Myocyte (in vitro differentiated cells): Measurements from ENCODE around the gene FCHSD1. TPM values are rescaled to one million over a fixed set of nuclear protein-coding genes. Genes with fewer than 3 reads are reported as not detected.
A peak's percentile ranks its signal among the peaks of the same experiment; 100 is the strongest.

Experiments
- DNase-seq: peaks from one replicate; pipeline ENCODE4 v3.0.0-alpha.2; 2012; ENCODE audit warnings: low read depth
- total RNA-seq: library from RNA; depleted of rRNA; stranded (reverse); fragments of >200 nt; gene quantifications from 2 replicates; pipeline ENCODE4 v1.2.3, GENCODE V29; 2014

The FCHSD1 gene
- total RNA-seq, 1 donor from 2014 or later: 2.0 TPM

DNA sequence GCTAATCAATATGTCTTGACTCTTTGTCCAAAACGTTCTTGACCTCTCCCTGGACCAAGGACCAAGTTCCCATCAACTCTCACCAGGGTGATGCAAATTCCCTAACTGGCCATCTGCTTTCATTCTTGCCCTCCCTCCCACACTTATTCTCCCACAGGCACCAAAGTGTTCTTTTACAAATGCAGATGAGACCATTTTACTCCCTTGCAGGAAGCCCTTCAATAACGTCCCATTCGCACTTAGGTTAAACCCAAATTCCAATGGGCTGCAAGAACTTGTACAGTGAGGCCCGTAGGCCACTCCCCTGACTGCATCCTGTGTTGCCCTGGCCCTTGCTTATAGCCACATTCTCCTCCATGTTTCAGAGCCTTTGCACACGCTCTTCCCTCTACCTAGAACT lies 23.5 kb upstream of the FCHSD1 start:
- no peak for DNase-seq

DNA sequence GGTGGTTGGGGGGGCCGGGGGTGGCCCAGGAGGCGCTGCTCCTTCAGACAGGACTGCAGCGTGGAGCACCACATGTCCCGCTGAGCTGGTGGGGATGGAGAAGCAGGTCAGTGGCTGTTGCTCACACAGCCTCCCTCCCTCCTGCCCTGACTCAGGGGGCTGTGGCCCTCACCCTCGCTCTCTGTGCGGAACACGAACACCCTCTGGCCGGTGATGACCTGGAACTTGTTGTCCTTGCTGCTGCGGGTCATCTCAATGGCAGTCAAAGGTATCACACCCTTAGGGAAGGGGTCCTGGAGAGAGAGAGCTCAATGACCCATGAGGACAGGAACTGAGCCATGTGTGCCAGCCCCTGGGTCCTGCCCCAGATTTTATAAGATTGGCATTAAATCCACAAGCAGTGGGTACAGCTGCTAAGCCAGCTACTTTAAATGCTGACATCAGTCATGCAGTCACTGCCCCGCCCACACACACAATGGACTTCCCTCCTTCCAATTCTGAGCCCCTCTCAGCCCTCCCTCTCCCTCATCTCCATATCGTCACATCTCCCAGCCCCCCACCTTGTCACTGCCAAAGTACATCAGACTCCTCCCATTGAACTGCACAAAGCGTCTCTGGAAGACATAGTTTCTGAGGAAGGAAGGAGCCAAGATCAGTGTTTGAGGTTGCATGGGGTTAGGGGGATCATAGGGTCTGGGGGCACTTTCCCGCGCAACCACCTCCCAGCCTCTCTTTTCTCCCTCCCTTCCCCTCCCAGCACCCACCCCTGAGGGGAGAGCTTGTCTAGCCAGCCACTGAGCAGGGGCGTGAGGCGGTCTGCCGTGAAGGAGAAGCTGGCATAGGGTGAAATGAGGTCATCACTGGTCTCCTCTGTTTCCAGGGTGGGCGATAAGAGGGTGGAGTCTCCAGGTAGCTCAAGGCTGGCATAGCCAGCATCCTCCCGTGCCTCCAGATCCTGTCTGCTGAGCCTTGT lies 21.9 kb upstream of the FCHSD1 start:
- no peak for DNase-seq

DNA sequence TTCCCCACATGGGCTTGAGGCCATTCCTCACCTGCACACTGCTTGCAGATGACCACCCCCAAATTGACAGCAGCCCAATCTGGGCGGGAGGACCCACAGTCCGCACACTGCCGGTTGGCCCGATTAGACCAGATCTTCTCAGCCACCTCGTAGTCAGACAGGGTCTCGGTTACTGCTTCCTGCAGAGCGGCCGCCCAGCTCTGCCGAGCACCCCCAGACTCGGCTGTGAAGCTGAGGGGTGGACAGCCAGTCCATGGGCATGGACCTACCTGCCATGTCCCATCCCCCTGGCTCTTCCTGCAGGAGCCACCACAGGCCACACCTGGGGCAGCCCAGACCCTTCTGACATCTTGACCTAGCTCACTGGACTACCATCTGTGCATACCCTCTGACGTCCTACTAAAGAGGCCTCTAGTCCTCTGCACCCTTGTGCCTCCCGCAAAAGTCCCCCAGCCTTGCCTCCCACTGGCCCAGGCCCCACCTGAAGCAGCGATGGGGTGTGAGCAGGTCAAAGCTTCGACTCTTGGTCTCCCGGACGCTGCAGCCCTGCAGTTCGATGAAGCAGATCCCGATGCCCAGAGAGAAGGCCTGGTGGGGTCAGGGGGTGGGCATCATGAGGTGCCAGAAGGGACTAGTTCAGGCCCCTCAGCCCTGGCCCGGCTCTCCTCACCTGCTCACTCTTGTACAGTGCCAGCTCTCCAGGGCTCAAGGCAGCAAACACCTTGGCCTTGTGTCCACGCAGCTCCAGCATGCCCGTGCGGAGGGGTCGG lies 21.0 kb upstream of the FCHSD1 start:
- DNase-seq: no peak

GRCh38 chr5:141669520-141669919 lies 18.3 kb upstream of the FCHSD1 start:
- no peak for DNase-seq

- DNase-seq: no peak
Measured at GRCh38 chr5:141668601-141669265, 17.5 kb upstream of the FCHSD1 start.

- DNase-seq: no peak
Measured at GRCh38 chr5:141665995-141666940, 15.1 kb upstream of the FCHSD1 start.

GRCh38 chr5:141664733-141665461 lies 13.7 kb upstream of the FCHSD1 start:
- peak; percentile 67 for DNase-seq

GRCh38 chr5:141663506-141663905 lies 12.3 kb upstream of the FCHSD1 start:
- no peak for DNase-seq

DNA sequence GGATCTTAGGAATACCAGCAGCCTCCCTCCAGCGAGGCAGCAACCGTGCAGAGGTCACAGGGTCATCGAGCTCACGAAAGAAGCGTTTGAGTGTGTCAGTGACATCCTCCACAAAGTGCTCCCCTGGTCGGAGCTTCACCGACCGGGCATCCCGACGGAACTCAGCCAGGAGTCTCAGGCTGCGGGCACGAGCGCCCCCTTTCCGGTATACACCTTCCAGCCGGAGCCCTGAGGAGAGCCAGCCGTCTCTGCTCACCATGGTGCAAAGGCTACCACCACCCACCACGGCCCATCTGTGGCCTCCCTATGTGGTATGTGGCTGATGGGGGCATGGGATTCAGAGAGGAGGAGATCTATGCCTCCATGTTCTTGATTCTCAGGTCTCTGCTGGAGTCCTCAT lies 10.8 kb upstream of the FCHSD1 start:
- no peak for DNase-seq

DNA sequence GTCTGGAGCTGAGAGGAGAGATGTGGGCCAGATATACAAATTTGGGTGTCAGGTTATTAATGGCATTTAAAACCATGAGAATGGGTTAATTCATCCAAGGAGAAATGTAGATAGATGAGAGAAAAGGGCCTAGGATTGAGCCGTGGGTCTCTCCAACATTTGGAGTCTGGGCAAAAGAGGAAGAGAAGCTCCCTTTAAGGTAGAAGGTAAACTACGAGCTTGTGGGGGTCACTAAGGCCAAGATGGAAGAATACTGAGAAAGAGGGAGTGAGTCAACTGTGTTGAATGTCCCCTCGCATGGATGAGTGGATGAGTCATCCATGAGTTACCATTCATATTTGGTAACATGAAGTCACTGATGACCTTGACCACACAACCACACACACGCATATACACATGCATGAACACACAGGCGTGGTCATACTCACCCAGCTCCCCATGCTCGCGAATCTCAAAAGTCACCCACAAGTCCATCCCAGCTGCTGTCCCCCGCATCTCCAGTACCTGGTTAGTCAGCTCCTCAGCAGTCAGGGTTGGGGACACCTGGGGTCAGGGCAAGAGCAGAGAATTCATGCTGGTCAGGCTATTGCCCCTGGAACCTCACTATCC lies 6.8 kb upstream of the FCHSD1 start:
- DNase-seq: peak; percentile 75

GRCh38 chr5:141657404-141657803 lies 6.2 kb upstream of the FCHSD1 start:
- DNase-seq: no peak

- DNase-seq: no peak
Measured at GRCh38 chr5:141656396-141656795, 5.2 kb upstream of the FCHSD1 start.

DNA sequence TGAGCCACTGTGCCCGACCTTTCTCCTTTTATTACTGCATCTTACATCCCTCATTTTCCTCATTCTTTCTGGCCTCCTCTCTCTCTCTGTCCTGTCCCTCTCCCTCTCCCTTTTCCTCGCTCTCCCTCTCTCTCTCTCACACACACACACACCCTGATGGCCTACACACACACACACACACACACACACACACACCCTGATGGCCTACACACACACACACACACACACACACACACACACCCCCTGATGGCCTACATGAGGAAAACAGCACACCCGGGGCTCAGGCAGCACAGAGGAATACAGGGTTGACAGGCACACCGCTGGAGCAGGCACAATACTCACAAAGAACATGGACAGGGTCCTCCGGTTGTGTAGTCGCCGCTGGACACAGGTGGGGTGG lies 3.8 kb upstream of the FCHSD1 start:
- no peak for DNase-seq

DNA sequence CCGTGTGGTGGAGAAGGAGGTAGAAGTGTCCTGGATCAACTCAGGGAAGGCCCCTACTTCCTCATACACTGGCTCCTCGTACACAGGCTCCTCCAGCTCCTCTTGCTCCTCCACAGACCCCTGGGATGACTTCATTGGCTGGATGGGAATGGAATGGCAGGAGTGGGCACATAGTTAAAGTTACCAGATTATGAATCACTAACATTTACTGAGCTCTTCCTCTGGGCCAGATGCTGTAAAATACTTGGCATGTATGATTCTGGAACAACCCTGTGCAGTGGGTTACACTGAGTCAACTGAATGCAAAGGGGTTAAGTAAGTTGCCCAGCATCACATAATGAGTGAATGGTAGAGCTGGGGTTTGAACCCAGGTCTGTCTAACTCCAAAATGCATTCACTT lies 3.1 kb upstream of the FCHSD1 start:
- DNase-seq: peak; percentile 41

DNA sequence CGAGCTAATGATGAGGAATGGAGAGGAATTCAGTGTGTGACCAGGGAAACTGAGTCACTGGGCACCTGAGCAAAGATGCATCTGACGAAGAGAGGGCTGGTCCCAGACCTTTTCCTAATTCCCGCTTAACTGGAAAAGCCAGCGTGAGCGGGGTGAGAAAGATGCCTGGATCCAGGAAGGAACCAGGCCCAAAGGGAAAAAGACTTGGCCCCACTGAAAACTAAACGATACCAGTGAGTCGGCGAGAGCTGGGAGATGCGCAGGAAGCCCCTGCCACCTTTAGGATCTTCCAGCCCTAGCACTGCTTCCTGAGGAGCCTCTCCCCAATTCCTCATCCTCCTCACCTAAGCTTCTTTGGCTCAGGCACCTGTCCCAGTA lies 499 bp upstream of the FCHSD1 start:
- DNase-seq: no peak

DNA sequence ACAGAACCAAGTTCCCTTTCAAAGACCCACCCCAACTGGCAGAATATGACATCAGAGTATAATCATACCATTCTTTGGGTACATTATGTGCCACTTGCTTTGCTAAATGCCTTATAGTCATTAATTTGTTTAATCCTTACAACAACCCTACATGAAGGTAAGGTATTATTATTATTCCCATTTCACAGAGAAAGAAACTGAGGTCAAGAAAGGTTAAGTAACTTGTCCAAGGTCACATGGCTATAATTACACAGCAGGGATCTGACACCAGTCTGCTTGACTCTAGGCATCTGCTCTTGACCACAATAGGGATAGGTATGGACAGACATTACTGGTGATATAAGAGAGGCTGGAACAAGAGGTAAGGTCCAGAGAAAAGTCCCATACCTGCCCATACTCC lies 1.2 kb downstream of the FCHSD1 start:
- DNase-seq: no peak

DNA sequence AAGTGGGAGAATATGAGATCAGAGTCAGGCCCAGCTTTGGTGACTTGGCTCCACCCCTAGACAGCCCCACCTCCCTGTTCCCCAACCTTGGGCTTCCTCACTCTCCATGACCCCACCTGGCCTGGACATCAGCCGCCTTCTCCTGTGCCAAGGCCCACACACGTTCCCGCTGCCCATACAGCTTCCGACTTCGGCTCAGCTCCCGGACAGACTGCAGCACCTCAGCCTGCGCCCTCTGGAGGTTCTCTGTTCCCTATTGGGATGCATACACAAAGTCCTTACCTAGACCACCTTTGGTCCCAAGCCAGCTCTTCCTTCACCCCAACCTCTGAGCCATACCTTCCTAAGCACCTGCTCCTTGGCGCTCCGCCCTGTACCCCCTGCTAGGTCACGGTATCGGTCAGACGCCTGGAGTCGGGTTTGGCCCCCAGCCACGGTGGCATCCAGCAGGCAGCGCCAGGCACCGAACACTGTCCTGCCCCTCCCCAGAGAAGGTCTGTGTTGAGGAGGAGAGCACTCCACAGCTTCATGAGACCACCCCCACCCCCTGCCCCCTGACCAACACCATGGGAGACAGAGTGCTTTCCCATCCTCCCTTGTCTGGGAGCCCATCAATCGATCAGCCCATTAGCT lies 2.0 kb downstream of the FCHSD1 start:
- DNase-seq: no peak

DNA sequence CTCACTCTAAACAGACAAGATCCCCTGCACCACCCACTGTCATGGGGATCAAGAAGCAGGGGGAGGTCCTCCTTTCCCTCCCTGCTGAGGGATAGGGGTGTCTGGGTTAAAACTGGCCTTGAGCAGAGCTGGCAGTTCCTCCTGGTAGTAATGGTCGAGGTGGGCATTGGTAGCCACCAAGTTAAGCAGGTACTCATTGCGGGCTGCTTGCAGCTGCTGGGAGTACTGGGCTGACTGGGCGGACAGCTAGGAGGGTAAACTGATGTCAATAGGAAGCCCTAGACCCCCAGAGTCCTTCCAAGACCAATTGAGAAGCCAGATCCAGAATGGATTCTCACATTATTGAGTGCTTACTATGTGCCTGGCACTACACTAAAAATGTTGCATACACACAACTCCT lies 3.4 kb downstream of the FCHSD1 start:
- no peak for DNase-seq

- DNase-seq: no peak
Measured at GRCh38 chr5:141647242-141647641, 4.0 kb downstream of the FCHSD1 start.
